VCaP (cell line): ENCODE measurements around the gene CORO2A.

Experiments
- H3K27ac ChIP-seq: fragments of 450-650 bp; 2 replicates; pipeline ENCODE4 v1.5.1; 2017
- CTCF ChIP-seq: fragments of 450-650 bp; conservative IDR thresholded peaks from 2 replicates; pipeline ENCODE4 v1.5.1; 2017; ENCODE audit warnings: mild to moderate bottlenecking, moderate library complexity

The CORO2A gene

GRCh38 chr9:98087420-98088354, 104.8 kb downstream of the CORO2A start:
- H3K27ac ChIP-seq, result no peak overlapping the region

GRCh38 chr9:98086461-98086860, 106.0 kb downstream of the CORO2A start:
- no peak overlapping the region for H3K27ac ChIP-seq
- no peak for TF ChIP-seq CTCF

More at GRCh38 chr9:98087420-98088354, 104.8 kb downstream of the CORO2A start:
- TF ChIP-seq CTCF, result no peak

GRCh38 chr9:98085944-98086343, 106.5 kb downstream of the CORO2A start:
- no peak overlapping the region for H3K27ac ChIP-seq
- no peak for TF ChIP-seq CTCF

GRCh38 chr9:98085058-98085457, 107.4 kb downstream of the CORO2A start:
- H3K27ac ChIP-seq, result no peak overlapping the region
- no peak for TF ChIP-seq CTCF

- TF ChIP-seq CTCF, result no peak
- H3K27ac ChIP-seq, result peak overlapping the region; percentile 84; the same call in 1 of the 2 replicates
These were observed 108.0 kb downstream of the CORO2A start for GRCh38 chr9:98084396-98084795.

- peak overlapping the region; percentile 84 for H3K27ac ChIP-seq
- no peak for TF ChIP-seq CTCF
These were observed 108.8 kb downstream of the CORO2A start for GRCh38 chr9:98083566-98084183.

GRCh38 chr9:98083061-98083501, 109.4 kb downstream of the CORO2A start:
- TF ChIP-seq CTCF, result no peak
- H3K27ac ChIP-seq, result peak overlapping the region; percentile 84
